Astrocyte of the spinal cord (primary cell): ENCODE measurements around the gene UMOD.
"Not testable (repeated sequence)": the region's sequence is repeated elsewhere in the genome, so short reads cannot be mapped to it uniquely, and the experiment has no call there.

Experiments used
- DNase-seq: peaks from one replicate; pipeline ENCODE4 v3.0.0; 2011; ENCODE audit warnings: low read depth, low spot score
- H3K4me3 ChIP-seq: 2 replicates; pipeline ENCODE4 v1.5.1; 2011; ENCODE audit warnings: low read depth, mild to moderate bottlenecking, low read length, moderate library complexity
- CTCF ChIP-seq: IDR thresholded peaks from 2 replicates; pipeline ENCODE4 v1.5.1; 2012; ENCODE audit warnings: low read depth, mild to moderate bottlenecking, low read length, inconsistent platforms
- in situ Hi-C: cut with HindIII; loops from 2 replicates; pipeline ENCODE4 v1.10.0; 2017; ENCODE audit warnings: low sequenced_read_pairs

UMOD gene

DNA sequence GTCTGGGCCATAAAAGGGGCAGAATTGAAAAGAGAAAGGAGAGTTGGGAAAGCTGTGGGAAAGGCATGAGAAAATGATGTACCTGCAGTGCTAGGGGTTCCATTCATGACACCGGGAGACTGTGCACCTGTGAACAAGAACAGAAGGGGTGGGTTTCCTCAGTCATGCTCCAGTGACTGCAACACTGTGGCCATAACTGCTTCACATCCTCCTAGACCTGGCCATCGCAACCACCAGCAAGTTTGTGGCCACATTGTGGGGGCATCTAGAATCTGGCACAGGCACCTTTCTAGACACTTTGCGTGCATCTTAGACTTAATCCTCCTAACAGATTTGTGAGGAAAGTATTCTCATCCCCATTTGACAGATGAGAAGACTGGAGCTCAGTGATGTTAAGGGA lies 37.9 kb downstream of the UMOD start:
- H3K4me3 ChIP-seq: no peak overlapping the region
- DNase-seq: no peak
- no peak for TF ChIP-seq CTCF
- in situ Hi-C loops: no loop called here

DNA sequence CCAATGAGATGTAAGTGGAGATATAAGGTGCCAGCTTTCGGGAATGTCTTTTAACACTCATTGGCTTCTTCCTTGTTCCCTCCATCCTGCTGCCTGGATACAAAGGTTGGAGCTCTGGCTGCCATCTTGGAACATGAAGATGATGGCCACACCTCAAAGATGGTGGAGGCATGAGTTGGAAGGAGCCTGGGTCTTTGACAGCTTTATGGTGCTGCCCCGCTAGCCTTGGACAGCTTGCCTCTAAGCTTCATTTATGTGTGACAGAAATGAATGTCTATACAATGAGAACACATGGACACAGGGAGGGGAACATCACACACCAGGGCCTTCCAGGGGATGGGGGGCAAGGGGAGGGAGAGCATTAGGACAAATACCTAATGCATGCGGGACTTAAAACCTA lies 38.8 kb downstream of the UMOD start:
- TF ChIP-seq CTCF: no peak
- in situ Hi-C loops: no loop called here

GRCh38 chr16:20312536-20313095 lies 39.9 kb downstream of the UMOD start:
- in situ Hi-C loops, DNase-seq, H3K4me3 ChIP-seq: not testable (repeated sequence)

More for the DNA sequence above, 38.8 kb downstream of the UMOD start:
- no peak overlapping the region for H3K4me3 ChIP-seq
- DNase-seq: no peak

DNA sequence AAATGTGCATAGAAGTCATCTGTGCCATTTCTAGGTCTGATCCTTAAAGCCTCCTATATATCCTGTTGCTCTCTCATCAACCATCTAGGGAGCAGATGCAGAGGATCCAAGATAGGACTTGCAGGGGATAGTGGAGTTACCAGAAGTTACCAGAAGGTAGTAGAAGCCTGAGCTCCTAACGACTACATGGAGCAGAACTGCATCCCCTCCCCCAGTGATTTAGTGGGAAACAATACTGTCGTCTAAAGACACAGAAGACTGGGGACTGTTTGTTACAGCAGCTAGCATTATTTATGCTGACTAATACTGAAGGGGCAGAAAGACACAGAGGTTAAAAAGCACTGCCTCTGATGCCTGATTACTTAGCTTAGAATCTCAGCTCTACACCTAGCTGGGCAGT lies 41.0 kb downstream of the UMOD start:
- no peak for DNase-seq
- in situ Hi-C loops: no loop called here
- H3K4me3 ChIP-seq: no peak overlapping the region
- no peak for TF ChIP-seq CTCF

- no peak for DNase-seq
- no peak for TF ChIP-seq CTCF
- H3K4me3 ChIP-seq: no peak overlapping the region
- in situ Hi-C loops: no loop called here
These were observed 41.8 kb downstream of the UMOD start for GRCh38 chr16:20310421-20311395.

DNA sequence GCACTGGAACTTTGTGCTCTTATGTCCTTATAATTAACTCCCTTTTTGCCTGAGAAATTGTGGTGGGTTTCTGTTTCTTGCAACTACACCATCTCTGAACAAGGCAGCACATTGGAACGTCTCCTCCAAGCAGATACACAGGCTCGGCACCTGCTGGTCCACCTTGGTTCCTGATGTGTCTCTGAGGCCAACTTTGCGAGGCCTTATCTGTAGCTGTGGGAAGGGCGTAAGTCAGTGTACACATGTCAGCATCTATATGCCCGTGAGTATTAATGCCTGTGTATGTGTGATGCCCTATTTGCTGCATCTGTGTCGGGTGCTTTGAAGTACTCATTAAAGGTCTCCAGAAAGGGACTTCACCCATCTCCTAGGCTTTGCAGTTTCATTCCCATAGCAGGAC lies 42.7 kb downstream of the UMOD start:
- in situ Hi-C loops: no loop called here
- DNase-seq: no peak

More for the DNA sequence above, 42.7 kb downstream of the UMOD start:
- no peak for TF ChIP-seq CTCF
- no peak overlapping the region for H3K4me3 ChIP-seq
